Memory B cell (primary cell): ENCODE measurements around the gene SCIMP.
"Not testable (repeated sequence)": the region's sequence is repeated elsewhere in the genome, so short reads cannot be mapped to it uniquely, and the experiment has no call there.

Experiments
- ATAC-seq: fragments of 150-1000 bp; cut with Tn5 transposase; 2 replicates; pipeline ENCODE4 v1.10.0; 2021; ENCODE audit warnings: low read depth, mild to moderate bottlenecking, moderate library complexity
- DNase-seq, 2 donors: peaks; one replicate each; pipeline ENCODE4 v3.0.0; 2022; ENCODE audit warnings: low spot score in 2 of 2
- H3K27ac Mint-ChIP-seq: one replicate; pipeline ENCODE4 v1.8.0; 2022; ENCODE audit warnings: mild to moderate bottlenecking, moderate library complexity, mixed read lengths
- H3K27me3 Mint-ChIP-seq: one replicate; pipeline ENCODE4 v1.8.0; 2022; ENCODE audit warnings: mixed read lengths
- H3K36me3 Mint-ChIP-seq: one replicate; pipeline ENCODE4 v1.8.0; 2022; ENCODE audit warnings: mild to moderate bottlenecking, mixed read lengths
- H3K4me1 Mint-ChIP-seq: one replicate; pipeline ENCODE4 v1.8.0; 2022; ENCODE audit warnings: mixed read lengths
- H3K4me3 Mint-ChIP-seq: one replicate; pipeline ENCODE4 v1.8.0; 2022; ENCODE audit warnings: mild to moderate bottlenecking, moderate library complexity, mixed read lengths
- H3K9me3 Mint-ChIP-seq: one replicate; pipeline ENCODE4 v1.8.0; 2022; ENCODE audit warnings: mixed read lengths

The SCIMP gene

DNA sequence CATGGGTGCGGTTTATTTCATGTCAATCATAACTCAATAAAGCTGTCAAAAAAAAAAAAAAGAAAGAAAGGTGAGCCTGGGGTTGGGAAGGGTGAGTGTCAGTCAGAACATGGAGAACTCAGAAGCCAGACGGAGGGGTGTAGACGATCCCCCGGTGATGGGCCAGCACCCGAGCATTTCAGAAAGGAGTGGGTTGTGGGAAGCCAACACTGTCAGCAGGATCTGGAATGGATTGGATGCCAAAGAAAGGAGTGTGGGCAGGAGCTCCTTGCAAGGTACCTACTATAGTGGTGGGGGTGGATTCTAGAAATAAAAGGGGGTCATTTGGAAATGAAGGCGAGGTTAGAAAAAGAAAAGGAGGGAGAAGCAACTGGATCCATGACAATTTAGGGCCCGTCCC, 19.8 kb upstream of the SCIMP start:
- DNase-seq (no peak), ATAC-seq (no peak)
- Mint-ChIP-seq H3K36me3 (peaks cover 16% of the 10 kb centered on the region), H3K27ac (no peak overlapping the region), H3K4me1 (peaks cover 31% of the 10 kb centered on the region), H3K27me3 (no peaks in the 10 kb centered on the region), H3K4me3 (peak overlapping the region; percentile 45), H3K9me3 (no peaks in the 10 kb centered on the region)

DNA sequence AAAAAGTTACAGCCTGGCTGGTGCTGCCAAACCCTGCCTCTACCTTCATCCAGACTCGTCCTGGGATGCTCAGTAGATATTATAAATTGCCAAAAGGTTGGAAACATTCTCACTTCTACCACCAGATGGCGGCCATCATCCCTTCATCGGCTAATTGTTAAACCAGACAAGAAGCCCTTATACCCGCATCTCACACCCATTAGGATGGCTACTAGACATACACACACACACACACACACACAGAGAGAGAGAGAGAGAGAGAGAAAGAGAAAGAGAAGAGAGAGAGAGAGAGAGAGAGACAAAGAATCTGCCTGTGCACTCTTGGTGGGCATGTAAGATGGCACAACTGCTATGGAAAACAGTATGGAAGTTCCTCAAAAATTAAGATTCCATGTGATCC, 15.0 kb upstream of the SCIMP start:
- Mint-ChIP-seq H3K36me3 (peaks cover 7% of the 10 kb centered on the region), H3K27me3 (no peaks in the 10 kb centered on the region)
- ATAC-seq, result peak; percentile 91

DNA sequence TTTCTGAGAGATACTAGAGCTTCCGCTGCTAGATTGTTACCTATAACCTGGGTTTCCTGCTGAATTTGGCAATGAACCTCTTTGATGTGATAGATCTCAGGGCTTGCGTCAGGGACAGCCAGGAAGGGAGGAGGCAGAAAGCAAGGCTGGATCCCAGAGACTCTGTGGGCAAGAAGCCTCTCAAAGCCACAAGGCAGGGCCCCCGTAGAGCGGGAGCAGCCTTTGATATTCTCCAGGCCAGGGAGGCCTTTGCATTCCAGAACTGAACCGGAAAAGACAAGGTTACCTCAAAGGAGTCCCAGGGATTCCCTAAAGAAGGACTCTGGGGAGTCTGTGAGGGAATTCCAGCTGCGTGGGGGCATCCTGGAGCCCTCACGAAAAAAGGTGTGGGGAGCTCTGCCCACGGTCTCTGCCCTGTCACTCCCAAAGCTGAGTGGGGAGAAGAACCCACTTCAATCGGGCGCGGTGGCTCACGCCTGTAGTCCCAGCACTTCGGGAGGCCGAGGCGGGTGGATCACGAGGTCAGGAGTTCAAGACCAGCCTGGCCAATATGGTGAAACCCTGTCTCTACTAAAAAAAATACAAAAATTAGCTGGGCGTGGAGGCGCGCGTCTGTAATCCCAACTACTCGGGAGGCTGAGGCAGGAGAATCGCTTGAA, 14.3 kb upstream of the SCIMP start:
- Mint-ChIP-seq H3K9me3 (no peaks in the 10 kb centered on the region), H3K27me3 (no peaks in the 10 kb centered on the region), H3K36me3 (peaks cover 7% of the 10 kb centered on the region), H3K4me1 (peaks cover 17% of the 10 kb centered on the region), H3K4me3 (no peak overlapping the region), H3K27ac (peak overlapping the region; percentile 55)
- DNase-seq, result no peak
- ATAC-seq, result no peak

More for the DNA sequence above, 15.0 kb upstream of the SCIMP start:
- Mint-ChIP-seq H3K9me3 (no peaks in the 10 kb centered on the region), H3K27ac (peak overlapping the region; percentile 76), H3K4me1 (peaks cover 18% of the 10 kb centered on the region), H3K4me3 (peak overlapping the region; percentile 1)
- peak; percentile 59 to 70 for DNase-seq

DNA sequence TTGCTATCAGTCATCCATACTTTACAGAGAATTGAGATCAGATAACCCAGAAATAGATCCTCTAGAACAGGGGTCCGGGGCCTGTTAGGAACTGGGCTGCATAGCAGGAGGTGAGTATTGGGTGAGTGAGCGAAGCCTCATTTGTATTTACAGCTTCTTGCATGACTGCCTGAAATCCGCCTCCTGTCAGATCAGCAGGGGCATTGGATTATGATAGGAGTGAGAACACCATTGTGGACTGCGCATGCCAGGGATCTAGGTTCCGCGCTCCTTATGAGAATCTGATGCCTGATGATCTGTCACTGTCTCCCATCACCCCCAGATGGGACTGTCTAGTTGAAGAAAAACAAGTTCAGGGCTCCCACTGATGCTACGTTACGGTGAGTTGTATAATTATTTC, 13.0 kb upstream of the SCIMP start:
- Mint-ChIP-seq H3K27me3 (no peaks in the 10 kb centered on the region), H3K27ac (peak overlapping the region; percentile 68), H3K9me3 (no peaks in the 10 kb centered on the region), H3K4me3 (no peak overlapping the region), H3K36me3 (peaks cover 7% of the 10 kb centered on the region), H3K4me1 (peaks cover 21% of the 10 kb centered on the region)
- ATAC-seq, result no peak
- DNase-seq, result no peak

DNA sequence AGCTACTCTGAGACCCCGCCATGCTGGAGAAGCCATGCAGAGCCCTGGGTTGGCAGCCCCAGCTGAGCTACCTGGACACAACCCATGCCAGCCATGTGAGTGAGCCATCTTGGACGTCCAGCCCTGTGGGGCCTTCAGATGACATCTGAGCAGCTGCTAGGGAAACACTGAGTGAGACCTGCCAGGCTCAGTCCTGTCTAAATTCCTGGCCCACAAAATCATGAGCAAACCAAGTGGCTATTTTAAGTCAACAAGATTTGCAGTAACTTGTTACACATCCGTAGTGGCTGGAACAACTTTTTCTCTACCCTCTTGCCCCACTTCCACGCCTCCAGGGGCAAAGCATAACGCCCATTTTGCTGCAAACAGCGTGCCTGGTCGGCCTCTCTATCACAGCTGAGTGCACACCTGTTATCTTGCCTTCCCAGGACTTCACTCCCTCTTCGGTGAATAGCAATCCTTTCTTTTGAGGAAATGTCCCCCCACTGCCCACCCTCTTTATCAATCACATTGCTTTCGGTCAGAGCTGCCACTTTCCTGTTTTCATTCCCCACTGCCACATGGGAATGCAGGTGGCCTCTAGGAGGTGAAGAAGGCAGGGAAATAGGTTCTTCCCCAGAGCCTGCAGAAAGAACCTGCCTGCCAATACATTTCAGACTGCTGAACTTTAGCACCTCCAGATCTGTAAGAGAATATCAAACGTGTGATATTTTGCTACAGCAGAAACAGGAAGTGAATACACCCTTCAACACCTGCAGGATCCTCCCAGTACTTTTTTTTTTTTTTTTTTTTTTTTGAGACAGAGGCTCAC, 7.4 kb upstream of the SCIMP start:
- H3K27me3 Mint-ChIP-seq, result no peaks in the 10 kb centered on the region
- H3K27ac Mint-ChIP-seq, result peak overlapping the region; percentile 100
- peak in 1 of 2 donors; percentile 50 for DNase-seq
- peak overlapping the region; percentile 87 for H3K4me3 Mint-ChIP-seq
- H3K4me1 Mint-ChIP-seq, result peaks cover 51% of the 10 kb centered on the region
- peak; percentile 75 for ATAC-seq
- peaks cover 2% of the 10 kb centered on the region for H3K9me3 Mint-ChIP-seq
- peaks cover 28% of the 10 kb centered on the region for H3K36me3 Mint-ChIP-seq

DNA sequence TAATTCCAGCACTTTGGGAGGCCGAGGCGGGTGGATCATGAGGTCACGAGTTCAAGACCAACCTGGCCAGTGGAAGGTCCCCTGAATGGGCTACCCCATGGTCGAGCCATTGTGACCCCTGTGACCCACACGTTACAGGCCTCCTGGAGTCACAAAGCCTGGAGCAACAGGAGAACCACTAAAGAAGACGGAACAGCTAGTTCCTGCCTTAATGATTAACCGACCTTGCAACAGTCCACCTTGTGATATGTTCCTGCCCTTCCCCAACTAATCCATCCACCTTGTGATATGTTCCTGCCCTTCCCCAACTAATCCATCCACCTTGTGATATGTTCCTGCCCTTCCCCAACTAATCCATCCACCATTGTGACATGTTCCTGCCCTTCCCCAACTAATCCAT, 5.1 kb upstream of the SCIMP start:
- not testable (repeated sequence) for H3K27me3 Mint-ChIP-seq, H3K4me3 Mint-ChIP-seq, ATAC-seq, DNase-seq, H3K9me3 Mint-ChIP-seq
- Mint-ChIP-seq H3K36me3 (peaks cover 31% of the 10 kb centered on the region), H3K4me1 (peaks cover 55% of the 10 kb centered on the region), H3K27ac (peak overlapping the region; percentile 100)

DNA sequence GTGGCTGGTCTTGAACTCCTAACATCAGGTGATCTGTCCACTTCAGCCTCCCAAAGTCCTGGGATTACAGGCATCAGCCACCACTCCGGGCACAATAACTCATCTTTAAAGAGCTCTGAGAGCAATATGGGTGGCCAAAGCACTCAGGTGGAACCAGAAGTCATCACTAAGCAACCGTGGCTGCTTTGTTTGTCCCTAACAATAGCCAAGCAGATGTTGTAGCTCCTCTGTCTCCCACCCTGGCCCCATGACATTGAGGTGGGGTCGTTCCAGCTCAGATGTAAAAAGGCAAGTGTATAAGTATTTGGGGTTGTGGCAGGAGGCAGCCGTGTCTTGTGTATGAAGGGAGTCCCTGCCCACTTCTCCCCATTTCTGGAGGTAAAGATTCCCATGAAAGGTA, 3.7 kb upstream of the SCIMP start:
- peaks cover 50% of the 10 kb centered on the region for H3K4me1 Mint-ChIP-seq
- ATAC-seq (peak; percentile 41), DNase-seq (peak in 1 of 2 donors; percentile 44)
- peaks cover 2% of the 10 kb centered on the region for H3K9me3 Mint-ChIP-seq
- peak overlapping the region; percentile 46 for H3K4me3 Mint-ChIP-seq
- H3K36me3 Mint-ChIP-seq, result peaks cover 37% of the 10 kb centered on the region
- H3K27ac Mint-ChIP-seq, result peak overlapping the region; percentile 100
- no peaks in the 10 kb centered on the region for H3K27me3 Mint-ChIP-seq

DNA sequence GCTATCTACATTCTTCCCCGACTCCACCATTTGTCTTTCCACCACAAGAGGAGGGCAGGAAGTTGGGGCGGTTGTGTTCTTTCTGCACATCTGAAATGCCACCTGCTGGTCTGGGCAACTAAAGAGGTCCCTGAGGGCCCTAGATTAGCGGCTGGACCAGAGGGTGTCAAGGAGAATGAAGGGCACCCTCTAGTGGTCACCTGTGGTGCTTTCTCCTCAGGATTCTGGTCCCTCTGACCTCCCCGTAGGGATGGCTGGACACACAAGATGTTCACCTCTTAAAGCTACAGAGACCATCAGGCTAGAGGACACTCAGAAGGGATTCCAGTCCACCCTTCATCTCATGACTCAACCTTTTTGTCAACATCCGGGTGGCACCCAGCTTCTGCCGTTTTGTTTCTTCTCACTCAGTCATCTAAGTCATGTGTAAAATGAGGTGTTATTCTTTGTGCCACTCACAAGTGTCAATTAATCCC, 2.9 kb upstream of the SCIMP start:
- Mint-ChIP-seq H3K4me1 (peaks cover 45% of the 10 kb centered on the region), H3K9me3 (peaks cover 2% of the 10 kb centered on the region), H3K4me3 (peak overlapping the region; percentile 71), H3K27me3 (no peaks in the 10 kb centered on the region), H3K27ac (peak overlapping the region; percentile 100), H3K36me3 (peaks cover 43% of the 10 kb centered on the region)
- ATAC-seq, result no peak
- DNase-seq, result no peak

DNA sequence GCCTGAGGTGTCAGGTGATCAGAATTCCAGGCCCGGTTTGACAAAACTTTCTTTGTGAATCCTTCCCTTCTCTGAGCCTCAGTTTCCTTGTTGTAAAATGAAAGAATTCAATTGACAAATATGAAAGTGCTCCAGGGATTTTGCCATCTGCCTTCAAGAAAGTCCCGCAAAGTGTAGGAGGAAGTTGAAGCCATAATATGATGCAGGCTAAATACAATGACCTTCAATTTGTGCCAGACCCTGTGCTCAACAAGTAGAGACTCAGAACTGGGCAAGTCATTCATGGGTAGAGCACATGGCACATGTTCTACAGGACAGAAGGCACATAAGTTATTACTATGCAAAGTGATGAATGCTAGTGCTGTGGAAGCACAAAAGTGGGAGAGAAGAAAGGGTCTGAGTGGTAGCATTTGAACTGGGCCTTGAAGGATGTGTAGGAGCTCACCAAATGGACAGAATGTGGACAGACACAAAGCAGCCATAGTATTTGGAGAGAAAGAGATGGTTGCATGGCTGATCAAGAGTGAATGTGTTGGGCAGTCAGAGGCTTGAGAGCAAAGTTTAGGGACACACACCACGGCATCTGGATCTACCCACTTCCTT, 2.4 kb upstream of the SCIMP start:
- peak overlapping the region; percentile 100 for H3K27ac Mint-ChIP-seq

DNA sequence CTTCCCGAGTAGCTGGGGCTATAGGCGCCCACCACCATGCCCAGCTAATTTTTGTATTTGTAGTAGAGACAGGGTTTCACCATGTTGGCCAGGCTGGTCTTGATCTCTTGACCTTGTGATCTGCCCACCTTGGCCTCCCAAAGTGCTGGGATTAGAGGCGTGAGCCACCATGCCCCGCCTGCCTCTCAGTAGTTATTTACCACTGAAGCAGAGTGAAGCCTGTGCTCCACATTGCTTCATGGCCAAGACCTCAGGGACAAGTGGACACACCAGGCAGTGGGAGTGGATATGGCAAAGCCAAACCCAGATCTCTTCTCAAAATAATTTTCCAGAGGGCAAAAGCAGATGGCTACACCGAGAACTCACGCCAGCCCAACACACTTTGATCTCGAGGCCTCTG, 1.2 kb downstream of the SCIMP start:
- not testable (repeated sequence) for H3K9me3 Mint-ChIP-seq, DNase-seq, H3K27me3 Mint-ChIP-seq, ATAC-seq
- H3K4me3 Mint-ChIP-seq, result peak overlapping the region; percentile 94
- H3K4me1 Mint-ChIP-seq, result peaks cover 48% of the 10 kb centered on the region
- peaks cover 49% of the 10 kb centered on the region for H3K36me3 Mint-ChIP-seq
- peak overlapping the region; percentile 94 for H3K27ac Mint-ChIP-seq

More for the DNA sequence above, 2.4 kb upstream of the SCIMP start:
- Mint-ChIP-seq H3K36me3 (peaks cover 46% of the 10 kb centered on the region), H3K4me1 (peaks cover 45% of the 10 kb centered on the region), H3K9me3 (peaks cover 2% of the 10 kb centered on the region), H3K27me3 (no peaks in the 10 kb centered on the region), H3K4me3 (peak overlapping the region; percentile 71)
- no peak for ATAC-seq
- DNase-seq, result no peak

DNA sequence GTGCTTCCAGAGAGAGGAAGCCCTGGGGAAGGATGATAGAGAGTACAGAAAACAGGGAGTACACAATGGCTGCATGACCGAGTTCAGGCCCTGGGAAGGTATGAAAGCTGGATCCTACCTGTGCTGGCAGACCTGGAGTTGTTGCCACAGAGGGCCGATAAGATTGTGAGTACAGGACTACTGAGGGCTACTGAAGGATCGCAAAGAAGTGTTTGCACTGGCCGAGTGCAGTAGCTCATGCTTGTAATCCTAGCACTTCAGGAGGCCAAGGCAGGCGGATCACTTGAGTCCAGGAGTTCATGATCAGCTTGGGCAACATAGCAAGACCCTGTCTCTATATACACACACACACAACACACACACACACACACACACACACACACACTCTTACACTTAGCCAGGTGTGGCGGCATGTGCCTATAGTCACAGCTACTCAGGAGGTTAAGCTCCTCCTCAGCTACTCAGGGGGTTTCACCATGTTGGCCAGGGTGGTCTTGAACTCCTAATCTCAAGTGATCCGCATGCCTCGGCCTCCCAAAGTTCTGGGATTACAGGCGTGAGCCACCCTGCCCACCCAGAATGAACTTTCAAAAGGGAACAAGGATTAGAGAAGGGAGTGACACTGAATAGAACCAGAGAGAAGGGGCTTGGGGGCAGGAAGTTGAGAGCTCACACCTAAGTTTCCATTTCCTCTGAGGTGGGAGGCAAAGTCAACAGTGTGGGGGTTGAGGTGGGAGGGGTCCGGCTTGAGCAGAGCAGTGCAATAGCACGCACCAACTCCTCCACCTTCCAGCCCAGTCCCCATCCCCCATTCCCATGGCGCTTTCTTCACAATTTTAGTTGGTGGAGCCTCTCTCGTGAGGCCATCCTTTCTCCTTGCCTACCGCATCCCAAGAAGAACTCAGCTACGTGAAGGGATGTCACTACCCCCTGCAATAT, 7.5 kb downstream of the SCIMP start:
- Mint-ChIP-seq H3K27me3 (no peaks in the 10 kb centered on the region), H3K4me1 (peaks cover 70% of the 10 kb centered on the region), H3K4me3 (peak overlapping the region; percentile 86), H3K36me3 (peaks cover 45% of the 10 kb centered on the region), H3K27ac (peak overlapping the region; percentile 94), H3K9me3 (no peaks in the 10 kb centered on the region)
- ATAC-seq (peak; percentile 58), DNase-seq (no peak)

DNA sequence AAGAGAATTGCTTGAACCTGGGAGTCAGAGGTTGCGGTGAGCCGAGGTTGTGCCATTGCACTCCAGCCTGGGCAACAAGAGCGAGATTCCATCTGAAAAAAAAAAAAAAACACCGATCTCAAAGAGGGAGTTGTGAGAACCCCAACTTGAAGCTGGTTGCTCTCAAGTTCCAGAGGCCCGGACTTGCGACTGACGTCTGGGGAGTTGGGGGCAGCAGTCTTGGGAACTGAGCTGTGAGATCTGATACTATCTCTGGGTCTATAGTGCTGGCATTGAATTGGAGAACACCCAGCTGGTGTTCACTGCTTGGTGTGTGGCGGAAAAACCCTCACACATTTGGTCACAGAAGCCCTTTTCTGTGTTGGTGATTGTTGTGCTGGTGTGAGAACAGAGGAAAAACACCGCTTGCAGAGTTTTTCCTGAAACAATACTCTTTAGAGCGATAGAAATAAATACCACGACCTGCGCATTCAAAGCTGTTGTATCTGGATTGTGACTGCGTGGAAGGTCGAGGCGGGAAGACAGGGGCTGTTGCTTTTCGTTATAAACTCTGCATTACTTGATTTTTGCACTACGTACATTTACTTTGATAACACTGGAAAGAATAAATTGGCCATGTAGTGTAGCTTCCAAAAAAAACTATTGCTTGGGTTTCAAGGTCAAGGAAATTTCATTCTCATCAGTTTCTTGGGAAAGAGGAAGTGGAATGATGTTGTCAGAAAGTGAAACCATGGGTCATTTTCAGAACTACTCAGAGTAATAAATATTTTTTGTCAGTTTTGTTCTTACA, 8.8 kb downstream of the SCIMP start:
- Mint-ChIP-seq H3K27ac (peak overlapping the region; percentile 94), H3K9me3 (no peaks in the 10 kb centered on the region), H3K27me3 (no peaks in the 10 kb centered on the region), H3K4me1 (peaks cover 69% of the 10 kb centered on the region), H3K36me3 (peaks cover 42% of the 10 kb centered on the region), H3K4me3 (peak overlapping the region; percentile 86)
- ATAC-seq, result peak; percentile 49
- no peak for DNase-seq

DNA sequence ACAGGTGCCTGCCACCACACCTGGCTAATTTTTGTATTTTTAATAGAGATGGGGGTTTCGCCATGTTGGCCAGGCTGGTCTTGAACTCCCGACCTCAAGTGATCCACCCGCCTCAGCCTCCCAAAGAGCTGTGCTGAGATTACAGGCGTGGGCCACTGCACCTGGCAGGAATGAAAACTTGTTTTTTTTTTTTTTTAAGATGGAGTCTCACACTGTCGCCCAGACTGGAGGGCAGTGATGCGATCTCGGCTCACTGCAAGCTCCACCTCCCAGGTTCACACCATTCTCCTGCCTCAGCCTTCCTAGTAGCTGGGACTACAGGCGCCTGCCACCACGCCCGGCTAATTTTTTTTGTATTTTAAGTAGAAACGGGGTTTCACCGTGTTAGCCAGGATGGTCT, 12.7 kb downstream of the SCIMP start:
- Mint-ChIP-seq H3K4me3 (peak overlapping the region; percentile 34), H3K4me1 (peaks cover 45% of the 10 kb centered on the region), H3K27ac (peak overlapping the region; percentile 94), H3K36me3 (peaks cover 44% of the 10 kb centered on the region)
- DNase-seq, H3K27me3 Mint-ChIP-seq, H3K9me3 Mint-ChIP-seq, ATAC-seq: not testable (repeated sequence)
